Ishikawa (cell line): Measurements from ENCODE around the gene DERA.
A peak's percentile ranks its signal among the peaks of the same experiment; 100 is the strongest.

Experiments
- CEBPB ChIP-seq: IDR thresholded peaks from 2 replicates; pipeline ENCODE4 v1.6.1; 2012
- CREB1 ChIP-seq: IDR thresholded peaks from 2 replicates; pipeline ENCODE4 v1.6.1; 2012; ENCODE audit warnings: low read depth
- EGR1 ChIP-seq: IDR thresholded peaks from 2 replicates; pipeline ENCODE4 v1.6.1; 2012
- EP300 ChIP-seq: IDR thresholded peaks from 2 replicates; pipeline ENCODE4 v1.6.1; 2012; ENCODE audit warnings: borderline replicate concordance
- NFIC ChIP-seq: IDR thresholded peaks from 2 replicates; pipeline ENCODE4 v1.6.1; 2012
- RAD21 ChIP-seq: IDR thresholded peaks from 2 replicates; pipeline ENCODE4 v1.6.1; 2012; ENCODE audit warnings: low read depth
- REST ChIP-seq: IDR thresholded peaks from 2 replicates; pipeline ENCODE4 v1.6.1; 2012; ENCODE audit warnings: low read depth, mild to moderate bottlenecking
- TAF1 ChIP-seq: IDR thresholded peaks from 2 replicates; pipeline ENCODE4 v1.6.1; 2012; ENCODE audit warnings: low read depth, mild to moderate bottlenecking
- TCF12 ChIP-seq: IDR thresholded peaks from 2 replicates; pipeline ENCODE4 v1.6.1; 2012; ENCODE audit warnings: low read depth
- TEAD4 ChIP-seq: IDR thresholded peaks from 2 replicates; pipeline ENCODE4 v1.6.1; 2012
- YY1 ChIP-seq: IDR thresholded peaks from 2 replicates; pipeline ENCODE4 v1.6.1; 2012; ENCODE audit warnings: low read depth
- ZBTB7A ChIP-seq: IDR thresholded peaks from 2 replicates; pipeline ENCODE4 v1.6.1; 2012; ENCODE audit warnings: low read depth
- TF ChIP-seq, protein P1 (sequence below): IDR thresholded peaks from 2 replicates; pipeline ENCODE4 v1.6.1; 2012
- TF ChIP-seq, protein P2 (sequence below): IDR thresholded peaks from 2 replicates; pipeline ENCODE4 v1.6.1; 2012

GRCh38 chr12:16076557-16076956 is 165.4 kb downstream of the DERA start:
- TF ChIP-seq TAF1 (no peak), EP300 (no peak), CREB1 (no peak), REST (no peak), YY1 (no peak), CEBPB (no peak), TCF12 (no peak), RAD21 (peak; percentile 76), EGR1 (no peak), TEAD4 (no peak), NFIC (no peak), ZBTB7A (no peak)
- TF ChIP-seq, protein P1, sequence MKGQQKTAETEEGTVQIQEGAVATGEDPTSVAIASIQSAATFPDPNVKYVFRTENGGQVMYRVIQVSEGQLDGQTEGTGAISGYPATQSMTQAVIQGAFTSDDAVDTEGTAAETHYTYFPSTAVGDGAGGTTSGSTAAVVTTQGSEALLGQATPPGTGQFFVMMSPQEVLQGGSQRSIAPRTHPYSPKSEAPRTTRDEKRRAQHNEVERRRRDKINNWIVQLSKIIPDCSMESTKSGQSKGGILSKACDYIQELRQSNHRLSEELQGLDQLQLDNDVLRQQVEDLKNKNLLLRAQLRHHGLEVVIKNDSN: no peak
- TF ChIP-seq, protein P2, sequence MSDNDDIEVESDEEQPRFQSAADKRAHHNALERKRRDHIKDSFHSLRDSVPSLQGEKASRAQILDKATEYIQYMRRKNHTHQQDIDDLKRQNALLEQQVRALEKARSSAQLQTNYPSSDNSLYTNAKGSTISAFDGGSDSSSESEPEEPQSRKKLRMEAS: no peak
